GM19043 (cell line): ENCODE data around the gene KATNA1.
"Not testable (repeated sequence)": the region's sequence is repeated elsewhere in the genome, so short reads cannot be mapped to it uniquely, and the experiment has no call there.

ENCODE experiments used
- ATAC-seq: cut with Tn5 transposase; IDR thresholded peaks from one replicate; pipeline ENCODE4 v1.9.1; 2021; ENCODE audit warnings: low read depth; ENCODE audit not compliant: unreplicated experiment

The KATNA1 gene

GRCh38 chr6:149648148-149649145 lies at the start of gene KATNA1:
TSS of gene KATNA1 (minus strand) at chr6:149648714. CDS start at chr6:149638547, 10,167 bp downstream.
- peak; percentile 85 for ATAC-seq

DNA sequence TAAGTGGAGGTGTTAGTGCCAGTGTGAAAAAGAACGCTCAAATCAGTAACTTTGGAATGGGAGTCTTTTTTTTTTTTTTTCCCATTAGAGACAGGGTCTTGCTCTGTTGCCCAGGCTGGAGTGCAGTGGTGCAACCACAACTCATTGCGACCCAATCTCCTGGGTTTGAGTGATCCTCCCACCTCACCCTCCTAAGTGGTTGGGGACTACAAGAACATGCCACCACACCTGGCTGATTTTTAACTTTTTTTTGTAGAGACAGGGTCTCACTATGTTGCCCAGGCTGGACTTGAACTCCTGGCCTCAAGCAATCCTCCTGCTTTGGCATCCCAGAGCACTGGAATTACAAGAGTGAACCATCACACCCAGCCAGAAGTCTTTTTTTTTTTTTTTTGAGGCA lies 49.7 kb upstream of the KATNA1 start:
- no peak for ATAC-seq

DNA sequence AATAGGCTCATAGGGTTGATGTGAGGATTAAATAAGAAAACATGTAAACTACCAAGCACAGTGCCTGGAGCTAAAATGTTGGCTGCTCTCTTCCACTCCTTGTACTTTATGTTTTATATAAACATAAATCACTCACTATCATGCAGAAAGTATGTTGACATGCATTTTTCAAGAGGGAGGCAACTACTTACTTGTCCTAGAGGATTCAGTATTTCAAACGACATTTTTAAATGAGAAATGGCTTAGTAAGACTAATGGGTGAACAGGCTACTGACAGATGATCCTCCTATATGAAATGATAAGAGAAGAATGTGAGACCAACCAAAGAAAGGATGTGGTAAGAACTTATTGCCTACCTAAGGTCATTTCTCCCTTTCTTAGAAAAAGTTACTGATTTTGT lies 48.4 kb upstream of the KATNA1 start:
- ATAC-seq = no peak

DNA sequence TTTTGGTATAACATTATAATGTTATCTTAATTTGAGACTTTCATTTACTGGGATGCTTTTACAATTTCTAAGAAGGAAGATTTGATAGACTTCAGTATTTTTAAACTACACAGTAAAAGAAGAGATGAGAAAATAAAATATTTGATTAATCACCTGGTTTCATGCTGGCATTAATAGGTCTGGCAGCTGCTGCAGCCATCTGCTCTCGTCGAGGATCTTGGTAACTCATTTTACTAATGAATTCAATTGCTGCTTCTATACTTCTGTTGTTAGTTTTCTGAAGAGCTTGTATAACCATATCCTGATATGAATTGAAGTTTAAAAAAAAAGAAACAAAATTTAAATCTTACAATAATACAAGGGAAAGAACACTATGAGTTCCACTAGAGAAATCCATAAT lies 46.4 kb upstream of the KATNA1 start:
- ATAC-seq = no peak

DNA sequence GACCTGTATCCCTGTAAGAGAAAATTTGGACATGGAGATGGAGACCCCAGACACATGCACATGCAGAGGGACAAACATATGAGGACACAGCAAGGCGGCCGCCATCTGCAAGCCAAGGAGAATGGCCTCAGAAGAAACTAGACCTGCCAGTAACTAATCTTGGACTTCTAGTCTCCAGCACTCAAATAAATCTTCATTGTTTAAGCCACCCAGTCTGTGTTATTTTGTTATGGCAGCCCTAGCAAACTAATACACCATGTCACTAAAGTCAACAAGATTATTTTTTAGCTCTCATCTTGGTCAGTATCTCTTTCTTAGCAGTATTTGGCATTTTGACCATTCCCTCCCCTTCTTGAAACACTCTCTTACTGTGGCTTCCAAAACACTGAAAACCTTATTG lies 42.7 kb upstream of the KATNA1 start:
- ATAC-seq = no peak

DNA sequence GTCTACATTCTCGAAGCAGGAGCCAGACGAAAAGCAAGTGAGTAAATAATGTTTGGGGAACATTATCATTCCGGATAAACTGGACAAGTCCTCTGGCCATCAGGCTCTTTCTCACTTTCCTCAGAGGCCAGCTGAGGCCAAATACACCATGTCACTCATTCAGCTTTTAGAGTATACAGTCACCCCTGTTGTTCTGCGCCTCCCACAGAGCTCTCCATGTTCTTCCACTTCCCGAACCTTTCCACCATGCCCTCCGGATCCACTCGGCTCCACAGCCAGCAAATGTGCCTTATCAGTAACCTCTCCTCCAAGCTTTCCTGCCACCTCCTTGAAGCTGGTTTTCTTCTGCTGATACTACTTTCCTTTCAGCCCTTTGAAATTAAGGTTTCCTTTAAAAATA lies 37.7 kb upstream of the KATNA1 start:
- no peak for ATAC-seq

GRCh38 chr6:149683256-149683859 lies 34.8 kb upstream of the KATNA1 start:
- ATAC-seq = no peak

GRCh38 chr6:149681845-149682244 lies 33.3 kb upstream of the KATNA1 start:
- not testable (repeated sequence) for ATAC-seq

DNA sequence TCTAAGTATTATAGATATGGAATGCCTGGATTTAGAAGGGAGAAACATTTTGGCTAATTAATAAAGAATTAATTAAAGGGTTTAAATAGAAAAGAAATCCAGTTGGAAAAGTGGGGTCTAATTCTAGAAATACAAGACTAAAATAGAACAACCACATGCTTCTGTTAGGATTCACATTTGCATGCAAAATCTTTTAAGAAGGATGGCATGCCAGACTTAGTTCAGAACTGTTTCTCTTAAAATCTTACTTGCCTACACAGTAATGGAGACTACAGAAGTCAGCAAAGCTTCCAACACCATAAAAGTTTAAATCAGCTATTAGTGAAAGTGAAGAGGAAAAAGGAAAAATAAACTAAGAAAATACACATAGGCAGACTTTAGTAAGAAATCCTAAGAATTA lies 32.7 kb upstream of the KATNA1 start:
- no peak for ATAC-seq

GRCh38 chr6:149680503-149680902 lies 32.0 kb upstream of the KATNA1 start:
- ATAC-seq = no peak

GRCh38 chr6:149672265-149672664 lies 23.8 kb upstream of the KATNA1 start:
- ATAC-seq = not testable (repeated sequence)

- ATAC-seq = no peak
Observed at GRCh38 chr6:149660028-149660427, 11.5 kb upstream of the KATNA1 start.

- no peak for ATAC-seq
Observed at GRCh38 chr6:149657441-149657840, 8.9 kb upstream of the KATNA1 start.

DNA sequence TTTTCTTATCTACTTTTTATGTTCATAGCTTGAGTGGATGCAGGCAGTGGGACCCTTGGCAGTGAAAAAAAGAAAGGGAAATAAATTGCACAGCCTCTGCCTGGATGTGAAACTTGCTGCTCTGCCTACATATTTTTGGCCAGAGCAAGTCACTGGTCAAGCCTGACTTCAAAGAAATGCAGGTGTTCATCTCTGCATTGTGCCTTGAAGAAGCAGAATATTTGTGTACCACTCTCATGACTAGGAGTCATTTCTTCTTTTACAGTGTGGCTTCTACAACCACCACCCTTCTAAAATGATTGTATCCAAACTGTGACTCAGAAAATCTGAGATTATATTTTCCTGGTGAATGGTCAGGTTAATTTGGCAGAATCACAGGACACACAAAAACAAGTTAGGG lies 2.5 kb upstream of the KATNA1 start:
- no peak for ATAC-seq

- no peak for ATAC-seq
Observed at GRCh38 chr6:149646599-149646998, 1.9 kb downstream of the KATNA1 start.

- no peak for ATAC-seq
Observed at GRCh38 chr6:149642829-149643580, 5.5 kb downstream of the KATNA1 start.

DNA sequence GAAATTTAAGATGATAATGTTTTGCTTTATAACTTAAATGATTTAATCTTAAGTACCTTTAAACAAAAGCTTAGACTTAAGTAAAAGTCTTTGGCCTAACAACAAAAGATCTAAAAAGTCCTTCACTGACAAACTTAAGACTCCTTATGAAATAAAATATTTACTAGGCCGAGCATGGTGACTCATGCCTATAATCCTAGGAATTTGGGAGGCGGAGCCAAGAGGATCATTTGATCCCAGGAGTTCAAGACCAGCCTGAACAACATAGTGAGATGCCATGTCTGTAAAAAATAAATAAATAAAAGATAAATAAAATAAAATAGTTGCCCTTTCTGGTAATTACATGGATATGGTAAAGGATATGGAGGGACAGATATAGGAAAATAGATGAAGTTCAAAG lies 12.4 kb downstream of the KATNA1 start:
- ATAC-seq = no peak

GRCh38 chr6:149634315-149634714 lies 14.2 kb downstream of the KATNA1 start:
- ATAC-seq = no peak

- peak; percentile 72 for ATAC-seq
Observed at GRCh38 chr6:149628875-149629510, 19.5 kb downstream of the KATNA1 start.

- no peak for ATAC-seq
Observed at GRCh38 chr6:149627672-149628071, 20.8 kb downstream of the KATNA1 start.

- ATAC-seq = no peak
Observed at GRCh38 chr6:149615805-149616204, 32.7 kb downstream of the KATNA1 start.
